Body of pancreas (tissue), 4 donors: Measurements from ENCODE around the gene EHBP1.

Experiments used
- POLR2A ChIP-seq, 3 donors: fragments of 450-650 bp; IDR thresholded peaks; one replicate each; pipeline ENCODE4 v1.6.1; 2016; ENCODE audit warnings: antibody characterized with exemption in 3 of 3, mild to moderate bottlenecking in 2 of 3
- TF ChIP-seq, protein P1 (sequence below), 7 experiments: fragments of 450-650 bp in 4 of 7; fragments of 200-600 bp in 3 of 7; sonication (generic) in 3 of 7; IDR thresholded peaks; one replicate each; pipeline ENCODE4 v1.5.1; 2016 to 2019; ENCODE audit warnings: antibody characterized with exemption in 7 of 7

DNA sequence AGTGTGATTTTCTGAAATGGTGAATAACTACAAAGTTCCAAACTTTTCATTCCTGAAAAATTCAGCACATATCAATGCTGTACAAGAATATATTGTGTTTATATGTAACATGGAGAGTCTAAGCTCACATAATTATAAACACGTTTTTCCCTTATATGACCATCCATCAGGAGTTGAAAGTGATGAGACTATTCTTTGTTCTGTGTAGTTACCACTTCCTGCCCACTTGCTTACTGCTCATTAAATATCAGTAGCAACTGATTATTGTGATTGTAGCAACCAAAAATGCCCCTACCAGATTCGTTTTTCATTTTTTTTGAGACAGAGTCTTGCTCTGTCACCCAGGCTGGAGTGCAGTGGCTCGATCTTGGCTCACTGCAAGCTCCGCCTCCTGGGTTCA is 375.9 kb downstream of the EHBP1 start:
- TF ChIP-seq, protein P1, sequence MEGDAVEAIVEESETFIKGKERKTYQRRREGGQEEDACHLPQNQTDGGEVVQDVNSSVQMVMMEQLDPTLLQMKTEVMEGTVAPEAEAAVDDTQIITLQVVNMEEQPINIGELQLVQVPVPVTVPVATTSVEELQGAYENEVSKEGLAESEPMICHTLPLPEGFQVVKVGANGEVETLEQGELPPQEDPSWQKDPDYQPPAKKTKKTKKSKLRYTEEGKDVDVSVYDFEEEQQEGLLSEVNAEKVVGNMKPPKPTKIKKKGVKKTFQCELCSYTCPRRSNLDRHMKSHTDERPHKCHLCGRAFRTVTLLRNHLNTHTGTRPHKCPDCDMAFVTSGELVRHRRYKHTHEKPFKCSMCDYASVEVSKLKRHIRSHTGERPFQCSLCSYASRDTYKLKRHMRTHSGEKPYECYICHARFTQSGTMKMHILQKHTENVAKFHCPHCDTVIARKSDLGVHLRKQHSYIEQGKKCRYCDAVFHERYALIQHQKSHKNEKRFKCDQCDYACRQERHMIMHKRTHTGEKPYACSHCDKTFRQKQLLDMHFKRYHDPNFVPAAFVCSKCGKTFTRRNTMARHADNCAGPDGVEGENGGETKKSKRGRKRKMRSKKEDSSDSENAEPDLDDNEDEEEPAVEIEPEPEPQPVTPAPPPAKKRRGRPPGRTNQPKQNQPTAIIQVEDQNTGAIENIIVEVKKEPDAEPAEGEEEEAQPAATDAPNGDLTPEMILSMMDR (IDR thresholded peaks at IDR 0.05), result no peak
- TF ChIP-seq POLR2A (IDR thresholded peaks at IDR 0.05), result no peak
